ENCODE results near the gene SNX9.
"Not testable (repeated sequence)": the region's sequence is repeated elsewhere in the genome, so short reads cannot be mapped to it uniquely, and the experiment has no call there.

- TF ChIP-seq CTCF (tag by site-specific recombination; IDR thresholded peaks at IDR 0.05); ZNF514 (tag by site-specific recombination; IDR thresholded peaks at IDR 0.05); ZNF843 (tag by site-specific recombination; IDR thresholded peaks at IDR 0.05); ZNF677 (tag by site-specific recombination; IDR thresholded peaks at IDR 0.05); ZBTB11 (tag by site-specific recombination; conservative IDR thresholded peaks at IDR 0.05; ENCODE audit: low read depth); MYNN (tag by site-specific recombination; IDR thresholded peaks at IDR 0.05; ENCODE audit: borderline replicate concordance); ZNF473 (tag by site-specific recombination; IDR thresholded peaks at IDR 0.05); ZNF398 (tag by site-specific recombination; IDR thresholded peaks at IDR 0.05); ZNF549 (tag by site-specific recombination; IDR thresholded peaks at IDR 0.05); ZNF239 (tag by site-specific recombination; IDR thresholded peaks at IDR 0.05); REST (tag by site-specific recombination; IDR thresholded peaks at IDR 0.05): not testable (repeated sequence)
Observed at GRCh38 chr6:157858664-157859063, 35.6 kb downstream of the SNX9 start.

All from HEK293 (cell line).